WTC11 (cell line): Measurements from ENCODE around the gene C9orf50. TPM values are rescaled to one million over a fixed set of nuclear protein-coding genes. Genes with fewer than 3 reads are reported as not detected.
A peak's percentile ranks its signal among the peaks of the same experiment; 100 is the strongest.

Source experiments
- AR ChIP-seq: fragments of 250-450 bp; sonication (Bioruptor Pico); IDR thresholded peaks from 2 replicates; pipeline ENCODE4 v1.9.0; 2021; ENCODE audit warnings: mild to moderate bottlenecking
- ARID4B ChIP-seq: sonication (generic); formaldehyde crosslinking; IDR thresholded peaks from 2 replicates; pipeline ENCODE4 v1.8.0; 2023; ENCODE audit warnings: missing genetic modification reagents, mild to moderate bottlenecking, borderline replicate concordance
- ATF6 ChIP-seq: sonication (generic); formaldehyde crosslinking; IDR thresholded peaks from 2 replicates; pipeline ENCODE4 v1.8.1; 2023; ENCODE audit warnings: mild to moderate bottlenecking, missing genetic modification reagents
- ELF4 ChIP-seq: sonication (generic); formaldehyde crosslinking; IDR thresholded peaks from 2 replicates; pipeline ENCODE4 v1.8.1; 2022; ENCODE audit warnings: low read depth, mild to moderate bottlenecking, moderate library complexity, missing genetic modification reagents
- ETV6 ChIP-seq: sonication (generic); formaldehyde crosslinking; IDR thresholded peaks from 2 replicates; pipeline ENCODE4 v1.8.1; 2022; ENCODE audit warnings: mild to moderate bottlenecking, missing genetic modification reagents
- HMGA2 ChIP-seq: fragments of 250-450 bp; sonication (Bioruptor Pico); IDR thresholded peaks from 2 replicates; pipeline ENCODE4 v1.4.0; 2021; ENCODE audit warnings: mild to moderate bottlenecking, moderate library complexity
- JAZF1 ChIP-seq: fragments of 250-450 bp; sonication (Bioruptor Pico); IDR thresholded peaks from 2 replicates; pipeline ENCODE4 v1.9.0; 2021; ENCODE audit warnings: moderate library complexity, mild to moderate bottlenecking, inconsistent platforms
- JUN ChIP-seq: sonication (generic); formaldehyde crosslinking; IDR thresholded peaks from 2 replicates; pipeline ENCODE4 v1.8.0; 2023; ENCODE audit warnings: mild to moderate bottlenecking, missing genetic modification reagents
- KAT7 ChIP-seq: sonication (generic); formaldehyde crosslinking; IDR thresholded peaks from 2 replicates; pipeline ENCODE4 v1.8.1; 2023; ENCODE audit warnings: missing genetic modification reagents, mild to moderate bottlenecking, borderline replicate concordance
- MLX ChIP-seq: sonication (generic); formaldehyde crosslinking; IDR thresholded peaks from 2 replicates; pipeline ENCODE4 v1.8.1; 2023; ENCODE audit warnings: mild to moderate bottlenecking, missing genetic modification reagents, moderate library complexity
- NR3C1 ChIP-seq: sonication (generic); formaldehyde crosslinking; conservative IDR thresholded peaks from 2 replicates; pipeline ENCODE4 v1.8.1; 2023; ENCODE audit warnings: low read depth, mild to moderate bottlenecking, missing genetic modification reagents
- STAT6 ChIP-seq: sonication (generic); formaldehyde crosslinking; conservative IDR thresholded peaks from 2 replicates; pipeline ENCODE4 v1.8.1; 2023; ENCODE audit warnings: mild to moderate bottlenecking, low read depth, missing genetic modification reagents, moderate library complexity
- USF2 ChIP-seq: sonication (generic); formaldehyde crosslinking; IDR thresholded peaks from 2 replicates; pipeline ENCODE4 v1.8.1; 2023; ENCODE audit warnings: mild to moderate bottlenecking, missing genetic modification reagents, moderate library complexity
- ZNF281 ChIP-seq: sonication (generic); formaldehyde crosslinking; IDR thresholded peaks from 2 replicates; pipeline ENCODE4 v1.8.0; 2023; ENCODE audit warnings: mild to moderate bottlenecking, missing genetic modification reagents
- total RNA-seq: library from RNA; stranded (reverse); gene quantifications from 3 replicates; pipeline ENCODE4 v1.2.3, GENCODE V29; 2021
- TF ChIP-seq, protein P1 (sequence below): fragments of 250-450 bp; sonication (Bioruptor Pico); conservative IDR thresholded peaks from 2 replicates; pipeline ENCODE4 v1.9.0; 2021; ENCODE audit warnings: mild to moderate bottlenecking
- TF ChIP-seq, protein P2 (sequence below): sonication (generic); formaldehyde crosslinking; IDR thresholded peaks from 2 replicates; pipeline ENCODE4 v1.8.0; 2022; ENCODE audit warnings: mild to moderate bottlenecking, missing genetic modification reagents

The C9orf50 gene
- total RNA-seq, 1 experiment from 2014 or later, result 0.11 TPM

GRCh38 chr9:129641750-129642585 is 21.1 kb upstream of the C9orf50 start, which contains the start of gene ASB6 (continued):
- TF ChIP-seq STAT6 (CRISPR knock-in tag) (peak; percentile 20; the same call in 1 of the 2 replicates), ELF4 (no peak), HMGA2 (no peak), NR3C1 (peak; percentile 88; the same call in 1 of the 2 replicates), ATF6 (CRISPR knock-in tag) (no peak), JAZF1 (CRISPR knock-in tag) (no peak), USF2 (CRISPR knock-in tag) (peak; percentile 55), MLX (CRISPR knock-in tag) (no peak), KAT7 (CRISPR knock-in tag) (peak; percentile 37; the same call in 1 of the 2 replicates), JUN (CRISPR knock-in tag) (peak; percentile 17; the same call in 1 of the 2 replicates), ARID4B (CRISPR knock-in tag) (no peak; the same call in 1 of the 2 replicates), ZNF281 (CRISPR knock-in tag) (peak; percentile 80; the same call in 1 of the 2 replicates), ETV6 (CRISPR knock-in tag) (peak; percentile 91; the same call in 1 of the 2 replicates), AR (no peak)
- TF ChIP-seq, protein P1, sequence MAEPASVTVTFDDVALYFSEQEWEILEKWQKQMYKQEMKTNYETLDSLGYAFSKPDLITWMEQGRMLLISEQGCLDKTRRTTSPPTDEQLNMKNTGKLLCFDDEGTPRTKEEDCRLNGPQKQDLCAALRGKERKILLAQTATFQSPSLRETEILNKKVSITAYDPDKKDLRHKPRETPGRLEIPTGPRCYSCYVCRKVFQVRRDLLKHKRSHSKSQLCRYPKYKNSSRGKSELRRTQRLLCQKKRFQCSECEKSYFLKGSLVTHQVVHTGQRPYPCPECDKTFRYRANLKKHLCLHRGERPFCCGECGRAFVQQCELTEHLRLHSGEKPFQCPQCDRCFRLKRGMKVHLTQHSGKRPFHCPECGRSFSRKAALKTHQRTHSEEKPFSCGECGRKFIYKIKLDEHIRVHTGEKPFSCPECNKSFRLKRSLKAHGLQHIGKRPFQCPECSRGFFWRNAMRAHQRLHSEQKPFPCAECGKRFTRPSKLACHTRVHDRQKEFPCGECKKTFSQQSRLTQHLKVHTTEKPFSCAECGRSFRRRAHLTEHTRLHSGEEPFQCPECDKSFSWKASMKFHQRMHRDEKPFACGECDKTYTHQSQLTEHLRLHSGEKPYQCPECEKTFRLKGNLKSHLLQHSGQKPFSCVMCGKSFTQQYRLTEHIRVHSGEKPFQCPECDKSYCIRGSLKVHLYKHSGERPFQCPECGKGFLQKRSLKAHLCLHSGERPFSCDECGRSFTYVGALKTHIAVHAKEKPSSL (CRISPR knock-in tag), result no peak
- TF ChIP-seq, protein P2, sequence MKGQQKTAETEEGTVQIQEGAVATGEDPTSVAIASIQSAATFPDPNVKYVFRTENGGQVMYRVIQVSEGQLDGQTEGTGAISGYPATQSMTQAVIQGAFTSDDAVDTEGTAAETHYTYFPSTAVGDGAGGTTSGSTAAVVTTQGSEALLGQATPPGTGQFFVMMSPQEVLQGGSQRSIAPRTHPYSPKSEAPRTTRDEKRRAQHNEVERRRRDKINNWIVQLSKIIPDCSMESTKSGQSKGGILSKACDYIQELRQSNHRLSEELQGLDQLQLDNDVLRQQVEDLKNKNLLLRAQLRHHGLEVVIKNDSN, result no peak
